ENCODE data around the gene FAM219A.

DNA sequence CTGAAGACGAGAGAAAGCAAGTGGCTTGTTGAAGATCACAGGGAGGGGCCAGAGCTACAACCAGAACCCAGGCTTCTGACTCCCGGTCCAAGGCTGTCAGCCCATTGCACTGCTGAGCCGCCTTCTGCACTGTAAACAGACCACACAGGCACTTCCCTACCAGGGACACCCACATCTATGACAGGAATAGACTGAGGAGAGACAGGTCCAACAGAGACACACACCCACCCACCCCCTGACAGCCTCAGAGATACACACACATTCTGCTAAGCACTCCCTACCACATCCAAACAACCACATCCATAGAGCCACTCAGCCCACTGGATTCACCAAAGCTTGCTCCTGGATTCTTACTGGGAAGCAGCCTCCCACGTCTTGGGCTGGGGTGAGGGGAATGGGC is 58.6 kb downstream of the FAM219A start:
- no peak for TF ChIP-seq EZH2 (IDR thresholded peaks at IDR 0.05; ENCODE audit: borderline replicate concordance)
- TF ChIP-seq, protein P1, sequence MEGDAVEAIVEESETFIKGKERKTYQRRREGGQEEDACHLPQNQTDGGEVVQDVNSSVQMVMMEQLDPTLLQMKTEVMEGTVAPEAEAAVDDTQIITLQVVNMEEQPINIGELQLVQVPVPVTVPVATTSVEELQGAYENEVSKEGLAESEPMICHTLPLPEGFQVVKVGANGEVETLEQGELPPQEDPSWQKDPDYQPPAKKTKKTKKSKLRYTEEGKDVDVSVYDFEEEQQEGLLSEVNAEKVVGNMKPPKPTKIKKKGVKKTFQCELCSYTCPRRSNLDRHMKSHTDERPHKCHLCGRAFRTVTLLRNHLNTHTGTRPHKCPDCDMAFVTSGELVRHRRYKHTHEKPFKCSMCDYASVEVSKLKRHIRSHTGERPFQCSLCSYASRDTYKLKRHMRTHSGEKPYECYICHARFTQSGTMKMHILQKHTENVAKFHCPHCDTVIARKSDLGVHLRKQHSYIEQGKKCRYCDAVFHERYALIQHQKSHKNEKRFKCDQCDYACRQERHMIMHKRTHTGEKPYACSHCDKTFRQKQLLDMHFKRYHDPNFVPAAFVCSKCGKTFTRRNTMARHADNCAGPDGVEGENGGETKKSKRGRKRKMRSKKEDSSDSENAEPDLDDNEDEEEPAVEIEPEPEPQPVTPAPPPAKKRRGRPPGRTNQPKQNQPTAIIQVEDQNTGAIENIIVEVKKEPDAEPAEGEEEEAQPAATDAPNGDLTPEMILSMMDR (IDR thresholded peaks at IDR 0.05; ENCODE audit: poor library complexity) = no peak
- no peak for TF ChIP-seq EZH2phosphoT487 (IDR thresholded peaks at IDR 0.05; ENCODE audit: low read depth, severe bottlenecking, unreplicated experiment)

Data from hepatocyte (in vitro differentiated cells).